IPS-20b (cell line): ENCODE data around the gene EME1.
A peak's percentile ranks its signal among the peaks of the same experiment; 100 is the strongest.

Source experiments
- H3K27ac ChIP-seq: one replicate; pipeline ENCODE4 v1.5.1; 2013; ENCODE audit warnings: low read length
- H3K27me3 ChIP-seq: 2 replicates; pipeline ENCODE4 v1.6.1; 2013; ENCODE audit warnings: mild to moderate bottlenecking, low read length, inconsistent platforms; ENCODE audit not compliant: insufficient read depth
- H3K36me3 ChIP-seq: 2 replicates; pipeline ENCODE4 v1.6.1; 2013; ENCODE audit warnings: low read depth, mild to moderate bottlenecking, inconsistent platforms, low read length, moderate library complexity; ENCODE audit not compliant: insufficient read depth
- H3K4me1 ChIP-seq: 2 replicates; pipeline ENCODE4 v1.6.1; 2013; ENCODE audit warnings: mild to moderate bottlenecking, control low read depth, inconsistent platforms, low read length, moderate library complexity; ENCODE audit not compliant: insufficient read depth
- H3K4me3 ChIP-seq: 2 replicates; pipeline ENCODE4 v1.5.1; 2013; ENCODE audit warnings: mild to moderate bottlenecking, low read length, inconsistent platforms
- H3K9ac ChIP-seq: 2 replicates; pipeline ENCODE4 v1.6.1; 2013; ENCODE audit warnings: low read depth, mild to moderate bottlenecking, inconsistent platforms, low read length, moderate library complexity
- H3K9me3 ChIP-seq: 2 replicates; pipeline ENCODE4 v1.6.1; 2013; ENCODE audit warnings: mild to moderate bottlenecking, low read depth, low read length, inconsistent platforms; ENCODE audit not compliant: insufficient read depth

EME1 gene

DNA sequence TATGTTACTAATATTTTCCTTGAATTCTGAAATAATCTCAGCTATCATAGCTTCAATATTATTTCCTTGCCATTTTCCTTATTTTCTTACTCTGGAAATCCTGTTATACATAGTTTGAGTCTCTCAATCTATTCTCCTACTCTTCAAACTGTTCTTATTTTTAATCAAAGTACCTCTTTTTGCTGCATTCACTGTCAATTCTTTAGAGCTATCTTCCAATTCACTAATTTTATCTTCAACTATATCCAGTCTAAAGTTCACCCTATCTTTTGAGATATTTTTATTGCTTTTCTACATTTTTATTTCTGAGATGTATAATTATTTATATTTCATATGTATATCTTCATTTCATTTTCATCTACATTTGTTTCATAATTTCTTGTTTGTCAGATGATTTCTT lies 34.4 kb upstream of the EME1 start:
- H3K27me3 ChIP-seq = no peaks in the 10 kb centered on the region
- H3K9me3 ChIP-seq = peaks cover 6% of the 10 kb centered on the region; the same call in 1 of the 2 replicates
- H3K36me3 ChIP-seq = no peaks in the 10 kb centered on the region
- no peak overlapping the region for H3K4me3 ChIP-seq
- no peak overlapping the region for H3K9ac ChIP-seq
- H3K4me1 ChIP-seq = no peaks in the 10 kb centered on the region
- no peak overlapping the region for H3K27ac ChIP-seq

DNA sequence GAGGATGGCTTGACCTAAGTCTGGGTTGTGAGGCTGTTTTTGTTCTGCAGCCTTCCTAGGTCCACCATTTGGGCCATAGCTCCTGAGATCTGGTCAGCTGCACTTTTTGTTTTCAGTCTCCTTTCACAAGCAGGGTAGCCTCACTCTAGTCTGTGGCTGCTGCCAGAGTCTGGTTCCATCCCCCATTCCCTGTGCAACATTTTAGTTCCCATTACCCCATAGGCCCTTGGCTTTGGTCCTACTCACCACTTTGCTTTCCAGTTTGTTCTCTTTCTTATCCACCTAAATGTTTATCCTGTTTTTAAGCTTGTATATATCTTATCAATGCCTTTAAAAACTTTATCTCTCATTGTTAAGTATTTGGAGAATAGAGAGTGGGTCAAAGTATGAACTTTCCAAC lies 33.6 kb upstream of the EME1 start:
- Histone ChIP-seq H3K27me3 (peaks cover 4% of the 10 kb centered on the region; the same call in 1 of the 2 replicates), H3K4me1 (no peaks in the 10 kb centered on the region), H3K4me3 (no peak overlapping the region), H3K27ac (no peak overlapping the region), H3K36me3 (no peaks in the 10 kb centered on the region), H3K9me3 (peaks cover 6% of the 10 kb centered on the region; the same call in 1 of the 2 replicates), H3K9ac (no peak overlapping the region)

DNA sequence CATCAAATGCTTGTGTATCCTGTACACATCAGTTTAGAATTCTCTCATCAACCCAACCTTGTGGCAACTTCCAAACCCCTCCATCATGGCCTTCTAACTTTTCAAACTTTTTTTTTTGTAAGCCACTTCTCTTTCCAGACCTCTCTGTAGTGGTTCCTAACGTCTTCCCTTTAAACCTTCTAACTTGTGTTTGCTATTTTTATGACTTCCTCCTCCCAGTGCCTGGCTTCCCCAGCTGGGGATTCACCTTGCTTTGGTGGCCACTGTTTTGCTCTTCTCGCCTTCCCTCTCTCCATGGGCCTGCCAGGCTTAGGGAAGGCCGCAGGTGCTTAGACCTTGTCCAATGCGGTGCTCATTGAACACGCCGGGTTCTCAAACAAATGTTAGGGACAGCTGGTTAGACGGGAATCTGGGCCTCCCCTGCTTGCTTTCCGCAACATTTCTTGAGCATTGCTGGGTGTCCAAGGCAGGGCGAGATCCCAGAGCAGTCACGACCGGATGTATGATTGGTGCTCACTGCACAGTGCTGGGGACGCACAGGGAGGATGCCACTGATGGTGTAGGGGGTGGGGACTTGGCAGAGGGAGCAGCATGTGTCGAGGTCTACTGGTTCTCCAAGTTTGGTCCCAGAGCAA lies 28.2 kb upstream of the EME1 start:
- no peak overlapping the region for H3K9ac ChIP-seq
- peaks cover 18% of the 10 kb centered on the region for H3K27me3 ChIP-seq
- H3K27ac ChIP-seq = no peak overlapping the region
- H3K36me3 ChIP-seq = no peaks in the 10 kb centered on the region
- no peaks in the 10 kb centered on the region for H3K9me3 ChIP-seq
- peak overlapping the region; percentile 78 for H3K4me3 ChIP-seq
- H3K4me1 ChIP-seq = peaks cover 13% of the 10 kb centered on the region

DNA sequence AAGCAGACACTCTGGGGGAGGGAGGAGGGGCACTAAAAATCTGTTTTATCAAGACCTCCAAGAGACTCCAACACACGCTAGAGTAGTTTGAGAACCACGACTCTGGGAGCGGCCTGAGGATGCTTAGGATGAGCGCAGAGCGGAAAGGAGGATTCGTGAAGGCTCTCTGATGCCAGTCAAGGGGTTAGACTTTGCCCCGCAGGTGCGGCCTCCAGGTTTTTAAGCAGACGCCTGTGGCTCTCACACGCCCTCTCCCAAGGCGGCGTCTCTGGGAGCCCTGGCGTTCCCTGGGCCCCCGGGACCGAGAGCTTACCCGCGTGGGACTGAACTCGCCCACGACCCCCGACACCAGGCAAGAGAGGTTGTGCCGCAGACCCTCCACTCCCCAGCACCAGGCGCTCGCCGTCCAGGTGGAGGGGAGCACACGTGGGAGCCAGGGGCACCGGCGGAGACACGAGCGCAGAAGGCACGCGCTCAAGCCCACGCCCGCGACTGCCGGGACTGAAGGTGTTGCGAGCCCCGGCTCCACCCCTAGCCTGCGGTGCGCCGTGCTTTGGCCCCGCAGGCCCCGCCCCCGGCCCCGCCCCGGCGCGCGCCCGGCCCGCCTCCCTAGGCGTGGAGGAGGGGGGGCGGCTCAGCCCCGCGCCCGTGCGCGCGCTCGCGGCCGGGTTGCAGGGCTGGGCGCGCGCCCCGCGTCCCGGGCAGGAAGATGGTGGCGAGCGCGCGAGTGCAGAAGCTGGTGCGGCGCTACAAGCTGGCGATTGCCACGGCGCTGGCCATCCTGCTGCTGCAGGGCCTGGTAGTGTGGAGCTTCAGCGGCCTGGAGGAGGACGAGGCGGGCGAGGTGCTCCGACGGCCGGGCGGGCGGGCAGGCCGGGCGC lies 27.4 kb upstream of the EME1 start, which contains the start of gene XYLT2:
Gene XYLT2, plus strand, starts transcription at position 695 of the 881 bp plus-strand sequence. Its CDS starts 15 bp downstream, at position 710.
- H3K27me3 ChIP-seq = peaks cover 18% of the 10 kb centered on the region
- H3K9ac ChIP-seq = peak within 1 kb of the TSS; percentile 80
- H3K4me1 ChIP-seq = peaks cover 13% of the 10 kb centered on the region
- H3K9me3 ChIP-seq = no peaks in the 10 kb centered on the region
- H3K36me3 ChIP-seq = no peaks in the 10 kb centered on the region
- H3K27ac ChIP-seq = no peak within 1 kb of the TSS
- peak within 1 kb of the TSS; percentile 86 for H3K4me3 ChIP-seq

DNA sequence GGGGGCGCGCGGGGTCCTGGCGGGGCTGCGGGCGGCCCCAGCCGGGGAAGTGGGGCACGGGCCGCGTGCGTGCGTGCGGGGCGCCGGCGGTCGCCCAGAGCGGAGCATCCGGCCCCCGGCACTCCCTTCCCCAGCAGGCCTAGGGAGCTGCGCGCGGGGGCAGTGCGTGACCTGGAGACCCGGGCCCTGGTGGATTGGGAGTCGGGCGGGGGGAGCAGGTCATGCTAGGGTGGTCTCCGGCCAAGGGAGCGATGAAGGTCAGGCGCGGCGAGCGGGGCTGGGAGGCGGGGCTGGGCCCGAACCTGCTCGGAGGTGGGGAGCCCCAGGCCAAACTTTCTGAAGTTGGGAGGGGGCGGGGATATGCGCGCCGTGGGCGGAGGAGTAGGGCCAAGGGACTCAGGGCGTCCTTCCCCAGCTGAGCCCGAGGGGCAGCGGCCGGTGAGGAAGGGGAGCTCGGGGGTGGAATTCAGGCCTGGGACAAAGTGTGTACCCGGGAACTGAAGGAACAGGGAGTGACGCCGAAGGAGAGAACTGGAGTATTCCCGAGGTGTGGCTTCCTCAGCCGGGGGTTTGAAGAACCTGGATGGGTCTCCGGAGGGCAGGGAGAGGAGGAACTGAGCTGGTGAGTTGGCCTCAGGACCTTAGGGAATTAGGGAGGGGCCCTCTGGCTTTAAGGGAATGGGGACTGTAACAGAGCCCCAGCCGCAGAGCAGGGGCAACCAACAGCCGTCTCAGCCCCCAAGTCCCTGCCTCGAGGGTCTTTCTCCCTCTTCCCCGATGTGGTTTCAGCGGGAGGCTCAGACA lies 26.5 kb upstream of the EME1 start:
- Histone ChIP-seq H3K27me3 (peaks cover 18% of the 10 kb centered on the region), H3K9me3 (no peaks in the 10 kb centered on the region), H3K4me1 (peaks cover 13% of the 10 kb centered on the region), H3K9ac (peak overlapping the region; percentile 80), H3K4me3 (peak overlapping the region; percentile 86), H3K27ac (no peak overlapping the region), H3K36me3 (no peaks in the 10 kb centered on the region)

DNA sequence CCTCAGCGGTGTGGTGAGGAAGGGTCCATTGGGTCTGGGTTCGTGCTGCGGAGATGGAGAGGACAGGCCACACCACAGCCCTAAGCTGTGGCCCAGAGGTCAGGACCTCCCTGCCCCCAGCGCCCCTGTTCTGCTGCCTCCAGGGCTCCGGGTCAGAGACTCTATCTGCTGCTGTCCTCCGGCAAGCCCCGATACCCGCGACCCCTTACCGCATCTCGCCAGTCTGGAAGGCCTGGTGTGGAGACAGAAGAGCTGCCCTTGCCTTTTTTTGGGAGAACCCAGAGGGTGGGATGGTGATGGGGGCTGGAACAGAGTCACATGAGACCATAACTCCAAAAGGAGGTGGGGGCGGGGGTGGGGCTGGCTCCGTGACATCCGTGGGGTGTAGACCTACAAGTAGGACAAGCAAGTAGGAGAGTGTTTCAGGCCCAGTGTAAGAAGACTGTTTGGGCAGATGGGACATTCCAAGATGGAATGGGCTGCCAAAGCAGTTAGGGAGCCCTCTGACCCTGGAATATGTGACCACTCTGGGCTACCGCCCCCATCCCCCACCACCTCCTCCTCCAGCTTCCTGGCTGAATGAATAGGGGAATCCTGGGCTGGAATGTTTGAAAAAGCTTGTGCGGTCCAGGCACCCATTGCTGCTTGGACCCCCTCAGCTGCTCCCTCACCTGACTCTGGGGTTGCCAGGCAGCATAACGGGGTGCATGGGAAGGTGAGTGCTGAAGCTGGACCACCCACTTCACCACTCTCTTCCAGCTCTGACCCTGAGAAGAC lies 25.7 kb upstream of the EME1 start:
- Histone ChIP-seq H3K9ac (peak overlapping the region; percentile 80), H3K27ac (no peak overlapping the region), H3K27me3 (peaks cover 18% of the 10 kb centered on the region), H3K36me3 (0 out of 2 replicates have a peak, but pooled peaks cover 4% of the 10 kb centered on the region), H3K4me3 (peak overlapping the region; percentile 86), H3K4me1 (peaks cover 13% of the 10 kb centered on the region), H3K9me3 (no peaks in the 10 kb centered on the region)

DNA sequence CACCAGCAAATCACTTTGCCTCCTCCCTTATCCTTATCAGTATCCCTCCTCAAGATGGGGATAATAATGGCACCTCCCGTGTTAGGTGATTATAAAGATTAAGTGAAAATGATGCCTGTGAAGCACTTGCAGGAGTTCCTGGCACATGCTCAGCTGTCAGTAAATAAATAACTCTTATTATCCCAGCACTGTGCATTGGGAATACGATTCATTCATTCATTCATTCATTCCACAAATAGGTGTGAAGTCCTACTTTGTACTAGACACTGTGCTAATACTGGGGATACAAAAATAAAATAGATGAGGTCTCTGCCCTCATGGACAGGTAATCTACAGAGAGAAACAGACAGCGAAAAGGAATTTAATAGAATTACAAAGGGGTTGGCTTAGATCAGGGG lies 25.1 kb upstream of the EME1 start:
- Histone ChIP-seq H3K27me3 (peaks cover 18% of the 10 kb centered on the region), H3K27ac (no peak overlapping the region), H3K4me3 (peak overlapping the region; percentile 86), H3K9ac (peak overlapping the region; percentile 80; the same call in 1 of the 2 replicates), H3K36me3 (0 out of 2 replicates have a peak, but pooled peaks cover 4% of the 10 kb centered on the region), H3K4me1 (peaks cover 13% of the 10 kb centered on the region), H3K9me3 (no peaks in the 10 kb centered on the region)

DNA sequence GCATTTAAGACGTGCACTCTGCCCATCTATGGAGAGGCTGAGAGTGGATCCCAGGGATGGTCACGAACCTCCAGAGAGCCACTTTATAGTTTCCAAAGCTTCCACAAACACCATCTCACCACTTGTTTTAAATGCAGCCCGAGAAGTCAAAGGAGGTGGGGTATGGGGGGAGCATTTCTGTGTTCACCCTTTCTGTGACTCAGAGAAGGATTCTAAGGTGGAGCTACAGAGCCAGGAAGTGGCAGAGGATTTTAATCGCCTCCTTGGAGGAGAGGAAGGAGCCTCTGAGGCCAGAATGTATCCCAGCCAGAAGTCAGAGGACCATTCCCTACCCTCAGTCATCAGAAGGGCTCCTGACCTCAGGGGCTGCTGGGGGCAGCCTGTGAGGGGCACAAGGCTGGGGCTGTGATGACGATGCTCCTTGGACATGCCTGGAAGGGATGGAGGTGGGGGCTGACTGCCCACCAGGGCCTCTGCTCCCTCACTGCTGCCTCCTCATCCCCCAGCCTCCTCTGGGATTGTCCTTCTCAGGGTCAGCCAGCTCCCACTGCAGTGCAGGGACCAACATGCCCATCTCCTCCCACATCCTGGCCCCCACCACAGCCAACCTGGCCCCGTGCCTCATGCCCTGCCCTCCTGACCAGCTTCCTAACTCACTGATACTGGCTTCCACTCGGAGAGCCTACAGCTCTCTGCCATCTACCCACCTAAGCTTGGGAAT lies 24.3 kb upstream of the EME1 start:
- Histone ChIP-seq H3K36me3 (0 out of 2 replicates have a peak, but pooled peaks cover 4% of the 10 kb centered on the region), H3K27me3 (peaks cover 18% of the 10 kb centered on the region), H3K4me1 (peaks cover 13% of the 10 kb centered on the region), H3K9ac (no peak overlapping the region; the same call in 1 of the 2 replicates), H3K27ac (no peak overlapping the region), H3K9me3 (no peaks in the 10 kb centered on the region), H3K4me3 (no peak overlapping the region; the same call in 1 of the 2 replicates)

DNA sequence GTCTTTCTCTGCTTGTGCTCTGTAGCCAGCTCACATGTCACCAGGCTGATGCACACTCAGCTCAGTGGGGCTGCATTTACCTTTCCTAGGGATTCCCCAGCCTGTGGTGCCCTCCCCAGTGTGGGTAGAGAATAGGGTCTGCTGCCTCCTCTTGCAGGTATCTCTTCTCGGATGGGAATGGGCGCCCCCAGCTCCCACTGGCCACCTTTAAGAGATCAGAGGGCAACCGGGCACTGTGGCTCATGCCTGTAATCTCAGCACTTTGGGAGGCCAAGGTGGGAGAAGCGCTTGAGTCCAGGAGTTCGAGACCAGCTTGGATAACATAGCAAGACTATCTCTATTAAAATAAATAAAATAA lies 23.8 kb upstream of the EME1 start:
- no peak overlapping the region for H3K4me3 ChIP-seq

DNA sequence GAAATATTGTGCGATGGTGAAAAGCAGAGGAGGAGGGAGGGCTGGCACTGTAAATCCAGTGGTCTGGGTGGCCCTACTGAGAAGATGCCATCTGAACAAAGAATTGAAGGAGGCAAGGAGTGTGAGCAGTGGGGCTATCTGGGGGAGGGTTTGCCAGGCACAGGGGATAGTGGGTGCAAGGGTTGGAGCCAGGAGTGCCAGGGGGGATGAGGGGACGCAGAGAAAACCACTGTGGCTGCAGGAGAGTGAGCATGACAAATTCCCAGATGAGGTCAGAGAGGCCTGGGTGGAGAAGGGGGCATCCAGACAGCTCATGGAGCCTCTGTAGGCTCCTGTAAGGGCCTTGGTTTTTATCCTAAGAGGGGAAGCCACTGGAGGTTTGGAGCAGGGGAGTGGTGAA lies 22.3 kb upstream of the EME1 start:
- H3K4me3 ChIP-seq = no peak overlapping the region

More for the DNA sequence above, 23.8 kb upstream of the EME1 start:
- Histone ChIP-seq H3K27me3 (peaks cover 15% of the 10 kb centered on the region), H3K9me3 (no peaks in the 10 kb centered on the region), H3K36me3 (peaks cover 9% of the 10 kb centered on the region; the same call in 1 of the 2 replicates), H3K27ac (no peak overlapping the region), H3K4me1 (peaks cover 13% of the 10 kb centered on the region), H3K9ac (no peak overlapping the region)

More for the DNA sequence above, 22.3 kb upstream of the EME1 start:
- no peaks in the 10 kb centered on the region for H3K27me3 ChIP-seq
- H3K36me3 ChIP-seq = peaks cover 24% of the 10 kb centered on the region
- H3K4me1 ChIP-seq = peaks cover 13% of the 10 kb centered on the region
- no peak overlapping the region for H3K9ac ChIP-seq
- no peak overlapping the region for H3K27ac ChIP-seq
- H3K9me3 ChIP-seq = no peaks in the 10 kb centered on the region
